AG09319 (cell line): Measurements from ENCODE around the gene PPM1N.

Experiments
- DNase-seq: peaks from one replicate; pipeline ENCODE4 v3.0.0-alpha.2; 2010; ENCODE audit warnings: low read depth; ENCODE audit errors: extremely low read depth
- TF ChIP-seq, protein P1 (sequence below): IDR thresholded peaks from 2 replicates; pipeline ENCODE4 v1.5.1; 2011; ENCODE audit warnings: low read depth, mild to moderate bottlenecking, inconsistent platforms, low read length, moderate library complexity

PPM1N gene

DNA sequence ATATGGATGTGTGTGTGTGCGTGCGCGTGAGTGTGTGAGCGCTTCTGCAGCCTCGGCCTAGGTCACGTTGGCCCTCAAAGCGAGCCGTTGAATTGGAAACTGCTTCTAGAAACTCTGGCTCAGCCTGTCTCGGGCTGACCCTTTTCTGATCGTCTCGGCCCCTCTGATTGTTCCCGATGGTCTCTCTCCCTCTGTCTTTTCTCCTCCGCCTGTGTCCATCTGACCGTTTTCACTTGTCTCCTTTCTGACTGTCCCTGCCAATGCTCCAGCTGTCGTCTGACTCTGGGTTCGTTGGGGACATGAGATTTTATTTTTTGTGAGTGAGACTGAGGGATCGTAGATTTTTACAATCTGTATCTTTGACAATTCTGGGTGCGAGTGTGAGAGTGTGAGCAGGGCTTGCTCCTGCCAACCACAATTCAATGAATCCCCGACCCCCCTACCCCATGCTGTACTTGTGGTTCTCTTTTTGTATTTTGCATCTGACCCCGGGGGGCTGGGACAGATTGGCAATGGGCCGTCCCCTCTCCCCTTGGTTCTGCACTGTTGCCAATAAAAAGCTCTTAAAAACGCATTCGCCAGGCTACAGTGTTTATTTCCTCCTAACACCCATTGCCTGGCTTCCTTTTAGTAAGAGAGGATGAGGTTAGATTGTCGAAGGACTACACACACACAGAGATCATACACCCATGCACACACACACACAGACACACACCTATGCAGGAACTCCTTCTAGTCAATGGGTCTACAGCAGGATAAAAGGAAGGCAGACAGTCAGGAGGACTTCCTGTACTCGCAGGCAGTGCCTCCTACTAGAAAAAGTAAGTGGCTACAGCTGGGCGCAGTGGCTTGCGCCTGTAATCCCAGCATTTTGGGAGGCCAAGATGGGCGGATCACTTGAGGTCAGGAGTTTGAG, 23.4 kb upstream of the PPM1N start:
- DNase-seq, result peak; percentile 14
- TF ChIP-seq, protein P1, sequence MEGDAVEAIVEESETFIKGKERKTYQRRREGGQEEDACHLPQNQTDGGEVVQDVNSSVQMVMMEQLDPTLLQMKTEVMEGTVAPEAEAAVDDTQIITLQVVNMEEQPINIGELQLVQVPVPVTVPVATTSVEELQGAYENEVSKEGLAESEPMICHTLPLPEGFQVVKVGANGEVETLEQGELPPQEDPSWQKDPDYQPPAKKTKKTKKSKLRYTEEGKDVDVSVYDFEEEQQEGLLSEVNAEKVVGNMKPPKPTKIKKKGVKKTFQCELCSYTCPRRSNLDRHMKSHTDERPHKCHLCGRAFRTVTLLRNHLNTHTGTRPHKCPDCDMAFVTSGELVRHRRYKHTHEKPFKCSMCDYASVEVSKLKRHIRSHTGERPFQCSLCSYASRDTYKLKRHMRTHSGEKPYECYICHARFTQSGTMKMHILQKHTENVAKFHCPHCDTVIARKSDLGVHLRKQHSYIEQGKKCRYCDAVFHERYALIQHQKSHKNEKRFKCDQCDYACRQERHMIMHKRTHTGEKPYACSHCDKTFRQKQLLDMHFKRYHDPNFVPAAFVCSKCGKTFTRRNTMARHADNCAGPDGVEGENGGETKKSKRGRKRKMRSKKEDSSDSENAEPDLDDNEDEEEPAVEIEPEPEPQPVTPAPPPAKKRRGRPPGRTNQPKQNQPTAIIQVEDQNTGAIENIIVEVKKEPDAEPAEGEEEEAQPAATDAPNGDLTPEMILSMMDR, result no peak

DNA sequence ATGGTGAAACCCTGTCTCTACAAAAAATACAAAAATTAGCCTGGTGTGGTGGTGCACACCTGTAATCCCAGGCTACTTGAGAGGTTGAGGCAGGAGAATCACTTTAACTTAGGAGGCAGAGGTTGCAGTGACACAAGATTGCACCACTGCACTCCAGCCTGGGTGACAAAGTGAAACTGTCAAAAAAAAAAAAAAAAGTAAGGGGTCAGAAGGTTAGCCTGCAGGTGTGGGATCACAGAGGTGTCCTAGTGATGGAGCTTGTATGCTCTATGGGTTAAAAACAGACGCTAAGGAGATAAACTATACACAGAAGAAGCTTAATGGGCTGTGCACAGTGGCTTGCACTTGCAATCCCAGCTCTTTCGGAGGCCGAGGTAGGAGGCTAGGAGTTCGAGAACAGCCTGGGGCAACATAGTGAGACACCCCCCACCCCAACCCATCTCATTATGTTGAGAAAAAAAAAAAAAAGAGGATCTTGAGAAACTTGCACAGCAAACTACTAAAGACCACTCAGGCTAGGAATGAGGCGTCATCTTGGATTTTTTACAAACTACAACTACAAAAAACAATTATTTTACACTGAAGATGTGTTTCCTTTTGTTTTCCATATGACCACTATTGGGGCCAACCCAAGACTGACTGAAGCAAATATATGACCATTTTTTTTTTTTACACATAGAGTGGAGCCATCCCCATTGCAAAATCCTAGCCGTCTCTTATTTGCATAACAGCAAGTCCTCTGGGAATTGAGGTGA, 22.5 kb upstream of the PPM1N start:
- TF ChIP-seq, protein P1, result no peak
- DNase-seq, result no peak

DNA sequence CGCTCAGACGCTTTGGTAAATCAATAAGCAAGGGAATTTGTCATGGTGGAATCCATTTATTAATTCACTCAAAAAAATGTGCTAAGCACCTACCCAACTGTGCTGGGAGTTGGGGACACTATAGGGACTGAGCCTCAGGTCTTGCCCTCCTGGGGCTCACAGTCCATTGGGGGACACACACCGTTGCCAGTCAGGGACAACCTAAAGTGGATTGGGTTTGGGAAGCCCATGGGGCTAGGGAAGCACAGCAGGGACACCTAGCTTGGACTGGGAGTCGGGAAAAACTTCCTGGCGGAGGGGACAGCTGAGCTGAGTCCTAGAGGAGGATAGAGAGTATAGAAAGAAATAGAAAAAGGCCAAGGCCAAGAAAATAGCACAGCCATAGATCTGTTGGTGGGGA, 21.9 kb upstream of the PPM1N start:
- TF ChIP-seq, protein P1, result no peak
- no peak for DNase-seq

DNA sequence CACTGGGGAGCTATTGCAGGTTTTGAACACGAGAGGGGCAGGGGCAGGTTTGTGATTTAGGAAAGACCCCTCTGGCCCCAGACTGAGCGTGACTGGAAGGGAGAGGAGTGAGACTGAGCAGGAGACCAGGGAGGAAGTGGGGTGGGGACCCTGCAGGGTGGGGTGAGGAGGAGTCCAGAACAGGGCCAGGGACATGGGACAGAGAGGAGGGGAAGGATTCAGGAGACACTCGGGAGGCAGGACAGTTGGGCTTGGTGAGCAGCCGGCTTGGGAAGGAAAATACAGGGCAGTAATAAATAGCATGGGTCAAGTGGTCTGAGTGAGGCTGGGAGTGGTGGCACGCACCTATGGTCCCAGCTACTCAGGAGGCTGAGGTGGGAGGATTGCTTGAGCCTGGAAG, 21.1 kb upstream of the PPM1N start:
- no peak for DNase-seq
- TF ChIP-seq, protein P1, result no peak

DNA sequence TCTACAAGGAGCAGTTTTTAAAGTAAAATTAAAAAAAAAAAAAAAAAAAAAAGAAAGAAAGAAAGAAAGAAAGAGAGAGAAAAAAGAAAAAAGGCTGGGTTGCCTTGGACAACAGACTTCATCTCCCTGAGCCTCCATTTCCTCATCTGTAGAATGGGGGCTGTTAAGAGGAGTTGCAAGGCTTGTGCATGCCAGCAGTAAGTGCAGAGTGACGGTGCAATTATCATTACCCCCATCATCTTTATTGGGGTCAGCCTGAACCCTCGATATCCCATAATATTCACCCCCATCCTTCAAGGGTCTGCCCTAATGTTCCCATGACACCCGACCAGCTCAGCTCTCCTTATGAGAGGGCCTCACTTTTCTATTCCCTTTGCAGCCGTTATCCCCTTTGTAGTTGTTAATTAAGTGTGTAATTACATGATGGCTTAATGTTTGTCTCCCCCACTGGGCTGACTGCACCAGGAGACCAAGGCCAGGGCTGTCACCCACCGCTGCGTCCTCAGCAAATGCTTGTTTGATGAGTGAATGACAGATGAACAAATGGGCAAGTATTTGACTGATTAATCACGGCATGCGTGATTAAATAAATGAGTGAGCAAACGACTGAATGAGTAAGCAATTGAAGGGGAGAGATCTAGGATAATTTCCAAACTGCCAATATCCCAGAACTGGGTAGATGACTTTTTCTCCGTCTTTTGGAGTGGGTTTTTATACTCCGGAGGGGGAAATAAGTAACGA, 20.4 kb upstream of the PPM1N start:
- TF ChIP-seq, protein P1, result no peak
- no peak for DNase-seq

DNA sequence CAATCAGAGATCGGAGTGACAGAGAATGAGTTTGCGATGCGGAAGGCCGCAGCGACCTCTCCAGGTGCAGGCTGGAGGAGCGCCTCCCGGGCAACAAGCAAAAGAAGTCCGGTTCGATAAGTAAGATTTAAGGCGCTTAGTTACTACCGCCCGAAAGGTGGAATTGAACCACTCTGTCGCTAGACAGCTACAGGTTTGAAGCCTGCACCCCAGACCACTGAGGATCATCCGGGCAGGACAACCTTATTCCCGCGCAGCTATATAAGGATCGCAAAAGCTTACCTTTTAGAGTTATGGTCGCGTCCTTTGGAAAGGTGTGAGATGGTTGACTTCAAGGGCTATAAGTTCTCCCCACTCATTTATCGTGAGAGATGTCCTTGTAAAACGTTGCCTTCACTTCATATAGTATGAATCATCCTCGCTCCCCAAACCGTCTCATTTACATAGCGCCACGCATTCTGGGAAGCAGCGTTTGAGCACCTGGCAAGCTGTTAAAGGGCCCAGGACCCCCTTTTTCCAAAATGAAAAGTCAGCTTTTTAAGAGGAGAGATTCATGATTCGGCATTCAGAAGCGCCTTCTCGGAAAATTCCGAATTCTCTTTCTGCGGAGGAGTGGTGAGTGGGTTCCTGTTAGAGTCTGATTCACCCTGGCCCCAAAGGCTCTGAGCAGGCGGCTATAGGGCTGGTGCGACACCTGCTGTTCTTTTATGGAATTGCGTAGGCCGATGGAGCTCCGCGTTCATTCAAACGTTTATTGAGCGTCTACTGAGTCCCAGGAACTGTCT, 19.6 kb upstream of the PPM1N start:
- peak; percentile 90 for DNase-seq

More for the DNA sequence above, 19.6 kb upstream of the PPM1N start:
- TF ChIP-seq, protein P1, result peak; percentile 92
